T1000 (cell line): Measurements from ENCODE around the gene TMEM273.
"Not testable (repeated sequence)": the region's sequence is repeated elsewhere in the genome, so short reads cannot be mapped to it uniquely, and the experiment has no call there.

ENCODE experiments used
- DNase-seq: peaks from one replicate; lab custom pipeline; 2025; ENCODE audit warnings: mixed read lengths; lab: John Stamatoyannopoulos, UW

TMEM273 gene

DNA sequence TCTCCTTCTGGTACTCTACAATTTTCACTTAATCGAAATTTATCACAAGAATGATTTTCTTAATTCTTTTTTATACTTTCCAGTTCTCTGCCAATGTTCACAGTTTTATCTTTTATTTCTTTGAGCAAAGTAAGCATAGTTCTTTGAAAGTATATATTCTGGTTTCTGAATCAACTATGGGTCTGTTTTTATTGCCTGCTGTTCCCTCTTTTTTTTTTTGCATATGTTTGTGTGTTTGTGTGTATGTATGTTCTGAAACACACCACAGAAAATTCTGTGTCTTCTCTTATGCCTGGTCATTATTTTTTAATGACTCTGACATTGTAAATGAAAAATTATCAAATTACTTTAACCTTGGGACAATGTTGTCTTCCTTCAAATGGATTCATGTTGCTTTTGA, 15.9 kb upstream of the TMEM273 start:
- no peak for DNase-seq

DNA sequence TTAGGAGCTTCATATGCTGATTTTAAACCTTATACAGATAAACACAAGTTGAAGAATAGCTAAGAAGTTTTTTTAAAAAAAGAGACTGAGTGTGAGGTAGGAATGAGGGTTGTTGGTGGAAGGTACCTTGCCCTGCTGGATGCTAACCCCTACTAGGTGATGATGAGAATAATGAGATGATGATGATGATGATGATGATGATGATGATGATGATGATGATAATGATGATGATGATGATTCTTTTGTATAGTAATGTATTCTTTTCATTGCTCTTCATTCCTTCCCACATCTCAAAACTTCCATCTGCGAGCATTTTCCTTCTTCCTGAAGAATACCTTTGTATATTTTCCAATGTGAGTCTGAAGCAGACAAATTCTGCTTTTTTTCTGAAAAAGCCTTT, 14.1 kb upstream of the TMEM273 start:
- DNase-seq, result no peak

DNA sequence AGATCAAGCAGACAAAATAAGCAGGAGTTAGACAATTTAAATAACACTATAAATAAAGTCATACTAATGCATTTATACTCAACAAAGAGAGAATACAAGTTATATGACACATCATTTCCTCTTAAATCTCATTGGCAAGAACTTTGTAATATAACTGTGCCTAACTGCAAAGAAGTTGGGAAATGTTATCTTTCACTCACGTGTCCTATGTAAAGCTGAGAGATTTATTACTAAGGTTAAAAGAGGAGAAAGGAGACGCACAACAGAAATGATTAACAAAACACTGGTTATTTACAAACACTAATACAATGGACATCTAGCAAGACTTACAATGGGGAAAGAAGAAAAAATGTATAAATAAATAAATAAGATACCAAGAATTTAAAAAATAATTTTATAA, 12.7 kb upstream of the TMEM273 start:
- DNase-seq, result no peak

DNA sequence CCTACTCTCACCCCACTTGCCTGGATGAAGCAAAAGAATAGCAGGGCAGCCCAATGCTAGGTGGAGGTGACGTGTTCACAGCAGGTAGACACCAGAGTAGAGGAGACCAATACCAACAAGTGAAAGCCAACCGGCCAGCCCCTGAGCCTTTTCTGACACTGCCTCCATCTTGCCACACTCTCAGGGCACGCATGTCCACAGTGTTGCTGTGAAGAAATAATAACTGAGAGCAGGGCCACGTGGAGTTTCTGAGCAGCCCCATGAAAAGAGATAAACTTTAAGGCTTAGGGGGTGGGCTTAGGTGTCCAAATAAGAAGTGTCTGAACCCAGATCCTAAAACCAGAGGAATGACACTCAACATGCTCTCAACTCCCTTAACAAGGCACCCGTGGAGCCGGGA, 9.0 kb upstream of the TMEM273 start:
- no peak for DNase-seq

DNA sequence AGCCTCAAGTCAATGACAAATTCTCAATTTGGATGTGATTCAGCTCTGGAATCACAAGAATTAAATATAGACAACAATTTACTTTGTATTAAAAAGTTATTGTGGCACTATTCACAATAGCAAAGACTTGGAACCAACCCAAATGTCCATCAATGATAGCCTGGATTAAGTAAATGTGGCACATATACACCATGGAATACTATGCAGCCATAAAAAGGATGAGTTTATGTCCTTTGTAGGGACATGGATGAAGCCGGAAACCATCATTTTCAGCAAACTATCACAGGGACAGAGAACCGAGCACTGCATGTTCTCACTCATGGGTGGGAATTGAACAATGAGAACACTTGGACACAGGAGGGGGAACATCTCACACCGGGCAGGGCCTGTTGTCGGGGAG, 7.7 kb upstream of the TMEM273 start:
- not testable (repeated sequence) for DNase-seq

DNA sequence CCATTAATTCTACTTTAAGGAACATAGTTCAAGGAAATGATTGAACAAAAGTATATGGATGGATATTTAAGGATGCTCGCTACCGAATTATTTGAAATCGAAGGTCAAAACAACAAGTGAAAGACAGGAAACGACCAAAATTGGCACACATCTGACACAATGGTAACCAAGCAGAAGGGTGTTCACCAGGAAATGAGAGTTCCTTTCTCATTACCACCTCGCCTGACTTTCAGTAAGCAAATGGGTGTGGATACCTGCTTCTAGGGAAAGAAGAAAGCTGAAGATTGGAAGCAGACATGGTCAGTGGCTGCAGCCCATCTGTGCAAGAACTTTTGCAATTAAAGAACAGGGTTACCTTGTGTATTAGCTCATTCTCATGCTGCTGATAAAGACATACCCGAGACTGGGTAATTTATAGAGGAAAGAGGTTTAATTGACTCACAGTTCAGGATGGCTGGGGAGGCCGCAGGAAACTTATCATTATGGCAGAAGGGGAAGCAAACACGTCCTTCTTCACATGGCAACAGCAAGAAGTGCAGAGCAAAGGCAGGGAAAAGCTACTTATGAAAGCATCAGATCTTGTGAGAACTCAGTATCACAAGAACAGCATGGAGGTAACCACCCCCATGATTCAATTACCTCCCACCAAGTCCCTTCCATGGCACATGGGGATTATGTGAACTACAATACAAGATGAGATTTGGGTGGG, 6.2 kb upstream of the TMEM273 start:
- DNase-seq, result no peak

DNA sequence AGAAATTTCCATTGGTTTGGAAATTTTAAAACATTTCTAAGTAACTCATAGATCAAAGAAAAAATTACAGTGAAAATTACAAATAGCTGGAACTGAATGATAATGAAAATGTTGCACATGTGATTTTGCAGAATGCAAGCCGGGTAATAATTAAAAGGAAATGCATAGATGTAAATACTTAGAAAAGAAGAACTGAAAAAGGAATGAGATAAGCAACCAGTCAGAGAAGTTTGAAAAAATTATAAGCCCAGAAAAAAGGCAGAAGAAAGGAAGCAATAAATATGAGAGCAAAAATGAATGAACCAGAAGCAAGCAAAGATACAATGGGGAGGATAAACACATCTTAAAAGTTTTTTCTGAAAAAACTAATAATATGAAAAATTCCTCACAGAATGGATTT, 3.2 kb upstream of the TMEM273 start:
- no peak for DNase-seq

DNA sequence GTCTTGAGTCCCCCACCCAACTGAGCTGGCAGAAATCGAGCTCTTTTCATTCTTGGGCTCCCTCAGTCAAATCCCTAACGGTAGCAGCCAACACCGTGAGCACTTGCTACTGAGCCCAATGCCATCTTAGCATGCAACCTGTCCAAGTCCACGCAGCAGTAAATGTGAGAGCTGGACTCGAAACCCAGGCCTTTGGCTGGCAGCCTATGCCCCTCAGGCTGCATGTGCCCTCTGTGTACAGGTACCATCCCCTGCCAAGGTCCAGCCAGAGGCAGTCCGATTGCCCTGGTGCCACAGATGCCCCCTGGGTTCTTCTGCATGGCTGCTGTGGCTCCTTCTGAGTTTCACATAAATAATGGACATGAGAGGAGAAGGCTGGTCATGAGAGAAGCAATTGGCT, 1.2 kb upstream of the TMEM273 start:
- DNase-seq, result no peak

DNA sequence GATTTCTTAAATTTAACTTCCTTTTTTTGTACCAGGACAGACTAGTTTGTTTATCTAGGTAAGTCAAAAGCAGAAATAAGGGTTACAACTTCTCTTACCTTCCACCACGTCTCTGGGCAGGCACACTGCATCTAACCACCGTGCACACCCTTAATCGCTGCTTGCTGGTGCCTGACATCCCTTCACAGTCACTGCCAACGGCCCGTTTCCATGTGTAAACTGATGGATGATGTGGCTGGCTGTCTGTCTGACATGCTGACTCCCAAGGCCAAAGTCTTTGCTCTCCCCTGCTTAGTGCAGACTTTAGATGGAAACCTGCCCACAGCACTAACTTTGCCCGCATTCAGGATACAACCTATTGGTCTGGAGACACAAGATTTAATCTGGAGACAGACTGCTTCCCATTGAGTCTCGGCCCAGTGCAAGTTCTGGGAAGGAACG, 1.1 kb downstream of the TMEM273 start:
- DNase-seq, result no peak

DNA sequence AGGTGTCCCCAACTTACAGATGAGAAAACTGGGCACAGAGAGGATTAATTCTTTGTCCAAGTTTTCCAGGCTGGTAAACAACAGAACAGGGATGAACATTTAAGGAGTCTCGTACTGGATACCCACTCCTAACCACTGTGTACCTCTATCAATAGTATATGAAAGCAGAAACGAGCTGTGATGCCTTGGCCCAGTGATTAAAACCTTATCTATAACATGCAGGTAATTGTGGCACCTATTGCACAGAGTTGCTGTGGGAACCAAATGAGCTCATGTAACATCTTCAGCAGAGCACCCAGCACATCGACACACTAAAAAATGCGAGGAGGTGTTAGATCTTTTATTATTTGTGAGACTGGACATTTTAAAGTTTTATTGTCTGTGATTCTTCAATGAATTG, 1.6 kb downstream of the TMEM273 start:
- DNase-seq, result no peak

DNA sequence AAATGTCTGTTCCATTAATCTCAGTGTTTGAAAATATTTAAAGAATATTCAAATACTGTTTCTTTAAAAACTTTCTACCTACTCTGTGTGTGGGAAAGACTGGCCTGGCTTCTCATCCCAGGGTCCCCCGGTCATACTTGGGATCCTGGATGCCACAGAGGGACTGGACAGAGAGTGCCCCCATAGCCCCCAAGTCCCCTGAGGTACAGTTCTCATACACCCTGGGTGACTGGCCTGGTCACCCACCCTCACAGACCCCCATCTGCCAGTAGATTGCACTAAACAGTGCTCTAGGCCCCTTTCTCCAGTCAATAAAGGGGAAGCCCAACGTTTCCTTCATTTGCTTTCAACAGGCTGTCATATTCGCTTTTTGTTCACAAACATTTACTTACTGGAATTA, 3.0 kb downstream of the TMEM273 start:
- DNase-seq, result no peak

DNA sequence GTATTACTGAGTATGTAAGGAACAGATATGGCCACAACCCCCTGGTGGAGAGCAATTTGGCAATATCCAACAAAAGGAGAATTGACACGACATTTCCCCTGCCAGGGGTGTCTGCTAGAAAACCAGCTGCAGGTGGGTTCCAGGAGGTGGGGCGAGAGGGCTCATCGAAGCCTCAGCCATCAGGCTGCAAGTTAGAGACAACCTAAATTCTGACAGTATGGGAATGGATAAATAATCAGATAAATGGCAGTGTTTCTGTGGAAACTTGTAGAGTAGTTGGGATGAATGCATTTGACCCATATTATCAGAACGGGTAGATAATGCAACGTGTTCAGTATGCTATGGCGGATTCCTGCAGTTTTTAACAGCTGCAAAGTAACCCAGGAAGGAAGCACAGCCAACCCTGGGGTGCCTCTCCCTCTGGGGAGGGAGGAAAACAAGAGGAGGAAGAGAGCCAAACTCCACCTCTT, 3.5 kb downstream of the TMEM273 start:
- DNase-seq, result no peak

DNA sequence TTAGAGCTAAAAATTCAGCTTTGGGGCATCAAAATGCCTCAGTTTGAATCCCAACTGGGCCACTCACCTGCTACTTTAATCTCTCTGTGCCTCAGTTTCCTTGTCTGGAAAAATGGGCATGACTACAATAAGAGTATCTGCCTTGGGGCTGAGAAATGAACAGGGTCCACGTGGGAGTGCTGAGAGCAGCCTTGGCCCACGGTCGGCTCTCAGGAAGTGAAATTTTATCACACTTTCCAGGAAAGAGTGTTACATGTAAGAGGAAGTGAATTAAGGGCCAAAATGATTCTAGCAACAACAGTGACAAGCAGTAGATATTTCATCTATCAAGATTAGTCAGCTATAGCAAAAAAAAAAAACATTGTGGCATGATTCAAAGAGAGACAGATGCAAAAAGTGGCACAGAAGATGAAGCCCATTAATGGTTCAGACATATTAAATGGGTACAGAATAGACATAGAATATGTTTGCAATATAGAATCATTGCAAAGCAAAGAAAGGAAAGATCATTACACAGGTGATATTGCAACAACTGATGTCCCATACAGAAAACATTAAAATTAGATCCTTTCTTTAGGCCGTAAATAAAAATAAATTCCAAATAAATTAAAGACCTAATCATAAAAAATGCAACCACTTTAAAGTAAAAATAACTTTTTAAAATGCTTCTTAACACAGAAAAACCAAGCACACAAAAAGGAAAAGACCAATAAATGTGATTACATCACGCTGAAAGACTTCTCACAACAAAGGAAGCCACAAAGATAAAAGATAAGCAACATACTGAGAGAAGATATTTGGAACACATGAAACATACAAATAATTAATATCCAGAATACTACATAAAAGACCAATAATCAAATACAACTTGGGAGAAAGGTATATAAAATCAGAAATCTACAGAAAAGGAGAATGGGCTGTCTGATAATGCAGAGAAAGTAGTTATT, 4.3 kb downstream of the TMEM273 start:
- DNase-seq, result no peak

DNA sequence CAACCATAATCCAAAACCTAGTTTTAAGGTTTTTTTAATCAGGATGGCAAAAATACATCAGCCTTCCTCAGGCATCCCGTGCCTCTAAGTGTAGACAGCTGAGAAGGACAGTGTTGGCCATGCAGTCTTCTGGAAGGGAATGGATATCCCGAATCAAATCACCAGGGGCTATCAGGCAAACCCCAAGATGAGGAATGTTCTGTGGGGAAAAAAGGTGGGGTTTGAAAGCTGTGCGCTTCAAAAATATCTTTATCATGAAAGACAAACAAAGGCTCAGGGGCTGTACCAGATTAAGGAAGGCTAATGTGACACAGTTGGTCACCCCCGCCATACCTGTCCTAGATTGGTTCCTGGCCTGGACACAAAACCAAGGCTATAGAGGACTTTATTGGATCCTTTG, 5.4 kb downstream of the TMEM273 start:
- DNase-seq, result no peak

DNA sequence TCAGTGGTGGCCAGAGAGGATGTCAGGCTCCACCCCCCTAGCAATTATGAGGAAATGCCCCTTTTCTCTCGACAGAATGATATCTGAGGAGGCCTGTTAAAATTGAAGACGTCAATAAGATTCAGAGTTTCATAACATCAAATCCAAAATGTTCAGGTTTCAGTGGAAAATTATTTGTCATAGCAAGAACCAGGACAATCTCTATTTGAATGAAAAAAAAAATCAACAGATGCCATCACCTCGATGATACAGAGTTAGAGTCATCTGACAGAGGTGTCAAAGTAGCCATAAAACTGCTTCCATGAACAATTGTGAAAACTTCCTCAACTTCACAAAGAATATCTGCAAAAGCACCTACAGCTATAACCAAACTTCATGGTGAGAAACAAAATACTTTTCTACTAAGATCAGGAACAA, 7.7 kb downstream of the TMEM273 start:
- DNase-seq, result no peak

DNA sequence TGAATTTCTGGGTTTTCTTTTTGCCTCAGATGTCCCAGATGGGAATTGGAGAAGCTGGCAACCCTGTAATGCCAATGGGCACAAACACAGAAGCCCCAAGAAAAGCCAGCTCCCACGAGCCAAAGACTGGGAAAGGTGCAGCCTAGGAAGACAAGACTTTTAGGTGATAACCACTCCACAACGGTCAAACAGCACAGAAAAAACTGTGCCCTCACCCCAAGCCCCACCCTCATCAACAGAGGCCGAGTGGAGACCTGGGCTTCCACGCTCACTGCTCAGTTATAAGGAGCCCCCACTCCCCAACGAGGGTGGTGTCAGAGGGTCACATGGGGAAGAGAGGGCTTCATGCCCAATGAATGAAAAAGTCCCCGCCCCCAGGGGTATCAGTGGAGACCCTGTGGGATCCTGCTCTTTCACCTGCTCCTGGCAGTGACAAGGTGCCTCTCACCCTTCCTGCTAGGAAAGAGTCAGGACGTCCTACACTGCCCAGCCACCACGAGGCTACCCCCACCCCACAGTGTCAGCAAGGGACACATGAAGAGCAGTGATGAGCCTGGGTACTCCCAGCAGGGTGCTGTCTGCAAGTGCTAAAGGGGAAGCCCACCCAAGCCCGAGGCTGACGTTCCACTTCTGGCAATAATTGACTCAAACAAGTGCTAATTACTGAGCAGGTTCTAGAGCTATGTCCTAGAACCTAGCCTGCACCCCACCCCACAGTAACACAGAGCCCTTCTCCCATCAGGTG, 8.3 kb downstream of the TMEM273 start:
- DNase-seq, result no peak

DNA sequence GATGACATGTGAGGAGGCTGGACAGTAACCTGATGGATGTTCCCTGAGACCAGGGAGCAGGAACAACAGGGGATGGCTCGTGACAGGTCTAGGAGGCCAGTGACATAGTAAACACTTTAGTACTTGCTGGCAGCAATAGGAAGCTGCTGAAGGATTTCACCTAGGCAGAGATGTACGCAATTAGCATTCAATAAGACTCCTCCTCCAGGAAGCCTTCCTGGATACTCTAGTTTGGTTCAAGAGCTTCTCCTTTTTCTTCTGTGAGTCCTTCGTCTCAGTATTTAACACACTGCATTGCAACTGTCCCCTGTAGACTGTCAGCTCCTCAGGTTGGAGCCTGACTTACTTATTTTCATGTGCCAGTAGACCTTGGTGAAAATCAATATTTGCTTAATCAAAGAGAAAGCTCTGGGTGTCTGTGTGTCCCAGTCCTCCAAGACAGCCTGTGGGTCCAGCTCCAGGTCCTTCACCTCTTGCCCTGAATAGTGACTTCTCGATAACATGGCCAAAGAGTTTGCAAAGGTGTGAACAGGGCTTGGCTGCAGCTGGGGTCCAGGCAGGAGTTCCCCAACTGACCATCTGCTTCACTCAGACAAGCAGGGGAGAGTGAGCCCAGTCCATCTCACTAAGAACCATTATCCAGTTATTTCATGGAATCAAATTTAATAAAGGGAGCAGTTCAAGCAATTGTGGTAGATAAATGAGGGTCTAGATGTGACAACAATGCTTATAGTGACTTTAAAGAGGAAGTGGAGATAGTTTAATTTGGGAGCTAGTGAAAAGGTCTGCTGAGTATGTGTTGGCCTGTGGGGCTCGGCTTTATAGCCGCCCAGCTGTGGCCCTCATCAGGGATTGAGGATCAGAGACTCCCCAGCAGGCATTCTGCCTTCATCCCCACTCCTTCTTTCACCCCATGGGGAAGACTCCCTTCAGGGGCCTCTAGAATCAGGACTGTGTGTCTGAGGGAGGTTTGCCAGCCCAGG, 9.4 kb downstream of the TMEM273 start:
- DNase-seq, result no peak

DNA sequence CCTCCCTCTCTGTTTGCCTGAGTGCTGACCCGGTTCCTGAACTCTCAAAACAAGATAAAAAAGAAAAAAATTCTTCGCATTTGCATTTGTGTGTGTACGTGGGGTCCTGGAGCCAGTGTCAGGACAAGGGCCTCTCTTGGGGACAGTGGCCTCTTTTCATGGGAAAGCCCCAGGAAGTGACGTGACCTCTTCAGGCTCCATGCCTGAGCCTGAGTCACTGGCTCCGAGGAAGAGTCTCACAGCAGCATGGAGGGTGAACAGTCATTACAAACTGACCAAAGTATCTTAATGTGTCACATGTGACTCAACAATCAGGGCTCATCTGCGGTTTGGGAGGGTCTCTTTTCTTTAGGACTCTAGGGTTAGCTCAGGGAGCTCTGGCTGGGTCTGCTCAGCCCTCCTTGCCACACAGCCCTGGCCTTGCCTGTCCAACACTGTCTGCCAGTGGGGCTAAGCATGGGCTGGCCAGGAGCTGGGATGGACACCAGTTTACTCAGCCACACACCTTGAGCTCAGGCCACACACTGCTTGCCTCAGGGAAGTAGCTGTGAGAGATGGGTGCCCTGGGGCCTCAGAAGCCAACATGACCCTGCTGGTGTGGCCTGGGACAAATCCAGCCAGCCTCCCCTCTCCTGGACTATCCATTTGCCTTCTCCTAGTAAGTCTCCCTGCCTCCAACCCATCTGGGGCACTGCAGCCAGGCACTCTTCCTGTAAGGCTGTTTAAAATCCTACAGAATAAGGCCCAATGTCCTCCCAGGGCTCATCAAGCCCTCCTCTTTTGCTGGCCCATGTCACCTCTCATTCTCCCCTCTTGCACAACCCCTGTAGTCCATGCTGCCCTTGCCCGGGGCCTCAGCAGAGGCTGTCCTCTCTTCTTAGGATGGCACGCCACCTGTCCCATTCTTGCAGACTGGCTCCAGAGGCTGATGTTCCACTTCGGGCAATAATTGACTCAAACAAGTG, 10.5 kb downstream of the TMEM273 start:
- peak; percentile 74 for DNase-seq

DNA sequence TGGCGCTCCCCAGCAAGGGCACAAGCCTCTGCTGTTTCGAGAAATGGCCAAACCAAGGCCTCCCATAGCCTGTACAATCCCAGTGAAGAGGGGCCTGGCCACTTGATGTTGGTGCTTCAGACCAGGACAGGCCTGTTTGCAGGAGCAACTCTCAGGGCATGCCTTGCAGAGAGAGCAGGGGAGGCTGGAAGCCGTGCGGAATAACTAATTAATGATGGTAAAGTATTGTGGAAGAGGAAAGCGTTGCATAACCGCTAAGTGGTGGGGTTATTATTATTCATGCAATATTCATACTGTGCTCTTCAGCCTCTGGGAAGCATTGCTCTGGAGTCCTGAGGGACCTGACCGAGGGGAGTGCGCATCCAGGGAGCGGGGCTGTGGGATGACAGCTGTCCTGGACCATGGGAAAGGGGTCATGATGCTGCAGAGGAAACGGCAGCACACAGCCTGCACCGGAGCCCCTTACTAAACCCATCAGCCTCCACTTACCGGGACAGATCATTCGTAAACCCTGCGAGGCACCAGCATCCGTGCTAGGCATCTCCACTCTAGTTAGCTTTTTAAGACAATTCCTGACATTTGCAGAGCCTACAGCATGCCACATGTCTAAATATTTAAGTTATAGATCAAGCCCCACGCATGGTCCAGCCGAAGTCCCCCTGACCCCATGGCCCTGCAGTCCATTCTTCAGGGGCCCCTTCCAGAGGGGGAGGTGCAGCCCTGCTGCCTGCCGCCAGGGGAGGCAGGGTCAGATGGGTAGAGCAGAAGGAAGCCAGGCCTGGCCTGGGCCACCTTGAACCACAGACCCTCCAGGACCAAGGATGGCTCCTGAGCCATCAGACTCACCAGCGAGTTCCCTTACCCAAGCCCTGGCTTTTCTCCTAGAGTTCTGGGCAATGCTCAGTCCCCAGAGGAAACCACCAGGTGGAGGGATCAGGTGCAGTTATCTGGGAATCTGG, 11.6 kb downstream of the TMEM273 start:
- DNase-seq, result no peak
